Mucosa of descending colon (tissue), 3 donors: ENCODE results near the gene DENND1A. TPM values are rescaled to one million over a fixed set of nuclear protein-coding genes. Genes with fewer than 3 reads are reported as not detected.

Experiments
- ATAC-seq: fragments of 200-7000 bp; cut with Tn5 transposase; one replicate; pipeline ENCODE4 v1.9.1; 2020; ENCODE audit warnings: mild to moderate bottlenecking, moderate library complexity
- DNase-seq, 3 donors: peaks; one replicate each; pipeline ENCODE4 v3.0.0-alpha.2; 2020
- H3K36me3 ChIP-seq: fragments of 200-600 bp; one replicate; pipeline ENCODE4 v1.8.0; 2021; ENCODE audit warnings: low read depth, mild to moderate bottlenecking
- H3K4me1 ChIP-seq: fragments of 200-600 bp; one replicate; pipeline ENCODE4 v1.8.0; 2021; ENCODE audit warnings: low read depth, mild to moderate bottlenecking
- H3K4me3 ChIP-seq: fragments of 200-600 bp; one replicate; pipeline ENCODE4 v1.8.0; 2021; ENCODE audit warnings: mild to moderate bottlenecking
- H3K9me3 ChIP-seq: fragments of 200-600 bp; one replicate; pipeline ENCODE4 v1.8.0; 2021; ENCODE audit warnings: mild to moderate bottlenecking
- CTCF ChIP-seq: fragments of 200-600 bp; IDR thresholded peaks from one replicate; pipeline ENCODE4 v1.8.0; 2022; ENCODE audit warnings: antibody characterized with exemption, mild to moderate bottlenecking
- intact Hi-C, 2 donors: fragments of 100-400 bp; cut with DNase I in 1 of 2; cut with micrococcal nuclease in 1 of 2; formaldehyde crosslinking; loops; one replicate each; pipeline versions ENCODE4 v1.11.0 to v1.11.1; 2022; cut with DNase I, micrococcal nuclease
- total RNA-seq, 3 donors: library from RNA; stranded (reverse); fragmentation: NEBNext Ultra II Directional in 2 of 3; extraction: Animal tissue kit (Norgen Biotek cat#: 25700) in 2 of 3; gene quantifications; one replicate each; pipeline versions ENCODE4 v1.2.1 to v1.2.4, GENCODE V29; 2021 to 2023
- donor health status: DM: no; HTN: no; CAD: no; lungs with moderate emphysema.
- donor health status: DM: no; HTN: no; CAD: no.
- donor health status: DM: no; HTN: yes; CAD: no.

The DENND1A gene
- total RNA-seq, 3 donors from 2014 or later, result 32.8 to 50.0 (median 35.1) TPM

GRCh38 chr9:123412171-123412820 lies 517.6 kb downstream of the DENND1A start:
- no peaks in the 10 kb centered on the region for H3K4me1 ChIP-seq
- H3K4me3 ChIP-seq, result no peak overlapping the region
- DNase-seq, result peak in 2 of 3 donors; percentile 4 to 35
- no peak for ATAC-seq
- TF ChIP-seq CTCF, result no peak
- intact Hi-C loops, result no loop called here
- no peaks in the 10 kb centered on the region for H3K36me3 ChIP-seq
- H3K9me3 ChIP-seq, result no peaks in the 10 kb centered on the region

DNA sequence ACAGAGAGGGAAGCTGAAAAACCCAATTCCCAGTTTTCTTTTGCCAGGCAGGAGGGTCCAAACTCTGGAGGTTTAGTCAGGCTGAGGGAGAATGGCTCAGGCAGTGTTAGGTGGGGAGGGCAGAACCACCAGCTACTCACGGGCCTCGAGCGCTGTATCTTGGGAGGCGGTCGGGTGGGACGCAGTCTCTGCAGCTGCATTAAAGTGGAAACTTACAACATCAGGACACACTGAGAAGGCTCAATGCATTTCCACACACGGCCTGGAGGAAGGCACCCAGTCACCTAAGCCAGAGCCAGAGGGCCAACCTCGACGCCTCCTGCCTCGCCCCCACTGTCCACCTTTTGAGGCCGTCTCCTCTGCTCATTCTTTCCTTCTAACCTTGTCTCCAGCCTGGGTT lies 518.3 kb downstream of the DENND1A start:
- Histone ChIP-seq H3K9me3 (no peaks in the 10 kb centered on the region), H3K36me3 (no peaks in the 10 kb centered on the region), H3K4me1 (no peaks in the 10 kb centered on the region), H3K4me3 (no peak overlapping the region)
- ATAC-seq (no peak), DNase-seq (peak in 2 of 3 donors; percentile 4 to 25)
- intact Hi-C loops, result no loop called here
- no peak for TF ChIP-seq CTCF

DNA sequence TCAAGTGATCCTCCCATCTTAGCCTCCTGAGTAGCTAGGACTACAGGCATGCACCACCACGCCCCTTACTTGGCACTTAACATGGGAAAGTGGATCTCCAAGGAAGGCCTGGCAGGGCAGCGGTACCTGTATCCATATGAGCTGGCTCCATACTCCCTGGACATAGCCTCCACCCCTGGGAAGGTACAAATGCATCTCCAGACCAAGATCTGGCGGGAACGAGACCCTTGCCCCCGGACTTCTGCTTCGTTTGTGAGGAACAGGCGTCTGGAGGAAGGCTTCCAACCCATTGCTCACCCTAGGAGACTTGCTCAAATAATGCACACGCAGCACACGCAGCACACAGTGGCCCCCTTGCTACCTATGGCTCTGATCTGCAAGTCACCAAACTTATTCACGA lies 518.7 kb downstream of the DENND1A start:
- no peaks in the 10 kb centered on the region for H3K4me1 ChIP-seq
- no peaks in the 10 kb centered on the region for H3K9me3 ChIP-seq
- no peak overlapping the region for H3K4me3 ChIP-seq
- no peaks in the 10 kb centered on the region for H3K36me3 ChIP-seq
- intact Hi-C loops, result no loop called here
- no peak for TF ChIP-seq CTCF
- peak in 2 of 3 donors; percentile 5 to 11 for DNase-seq
- no peak for ATAC-seq

GRCh38 chr9:123410281-123410910 lies 519.5 kb downstream of the DENND1A start:
- ATAC-seq (no peak), DNase-seq (peak in 2 of 3 donors; percentile 7 to 22)
- no peaks in the 10 kb centered on the region for H3K36me3 ChIP-seq
- intact Hi-C loops, result no loop called here
- no peak overlapping the region for H3K4me3 ChIP-seq
- H3K9me3 ChIP-seq, result no peaks in the 10 kb centered on the region
- H3K4me1 ChIP-seq, result no peaks in the 10 kb centered on the region
- TF ChIP-seq CTCF, result no peak

- no peak for ATAC-seq
- Histone ChIP-seq H3K4me1 (no peaks in the 10 kb centered on the region), H3K9me3 (no peaks in the 10 kb centered on the region), H3K4me3 (no peak overlapping the region), H3K36me3 (no peaks in the 10 kb centered on the region)
- intact Hi-C loops, result no loop called here
- no peak for TF ChIP-seq CTCF
- DNase-seq, result peak in 2 of 3 donors; percentile 7 to 14
Measured at GRCh38 chr9:123408313-123409262, 521.3 kb downstream of the DENND1A start.
